DMS153 treated with DMSO at 0.1 percent for 48 hours (cell line): Measurements from ENCODE around the gene GLCE.
"Not testable (repeated sequence)": the region's sequence is repeated elsewhere in the genome, so short reads cannot be mapped to it uniquely, and the experiment has no call there.

ENCODE experiments used
- DNase-seq: peaks from one replicate; lab custom pipeline; 2025; ENCODE audit not compliant: unreplicated experiment; lab: John Stamatoyannopoulos, UW

Gene GLCE

GRCh38 chr15:69297642-69298353, 137.4 kb downstream of the GLCE start:
- no peak for DNase-seq

- DNase-seq, result no peak
These were observed 137.9 kb downstream of the GLCE start for GRCh38 chr15:69298354-69298696.

GRCh38 chr15:69298697-69299441, 138.4 kb downstream of the GLCE start, which contains the start of gene PAQR5:
PAQR5 (plus strand) TSS chr15:69298912; CDS start chr15:69360081, 61,169 bp downstream.
- DNase-seq, result no peak

DNA sequence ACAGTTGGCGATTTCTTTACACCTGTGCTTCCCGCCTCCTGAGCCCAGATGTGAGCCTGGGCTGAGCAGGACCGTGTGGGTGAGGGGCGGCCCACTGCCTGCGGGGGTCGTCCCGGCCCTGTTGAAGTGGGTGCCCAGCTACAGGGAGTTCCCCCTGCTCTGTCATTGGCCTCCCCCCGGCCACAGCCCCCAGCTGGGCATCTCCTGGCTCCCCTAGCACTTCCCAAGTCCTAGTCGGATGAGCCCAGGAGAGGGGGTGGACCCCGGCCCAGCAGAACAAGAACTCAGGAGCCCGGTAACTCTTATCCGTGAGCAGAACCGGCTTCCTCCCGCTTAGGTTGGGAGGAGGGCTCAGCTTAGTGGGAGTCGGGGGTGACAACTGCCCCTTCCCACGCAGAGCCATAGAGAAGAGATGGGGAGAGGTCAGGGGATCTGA, 139.0 kb downstream of the GLCE start:
- no peak for DNase-seq

DNA sequence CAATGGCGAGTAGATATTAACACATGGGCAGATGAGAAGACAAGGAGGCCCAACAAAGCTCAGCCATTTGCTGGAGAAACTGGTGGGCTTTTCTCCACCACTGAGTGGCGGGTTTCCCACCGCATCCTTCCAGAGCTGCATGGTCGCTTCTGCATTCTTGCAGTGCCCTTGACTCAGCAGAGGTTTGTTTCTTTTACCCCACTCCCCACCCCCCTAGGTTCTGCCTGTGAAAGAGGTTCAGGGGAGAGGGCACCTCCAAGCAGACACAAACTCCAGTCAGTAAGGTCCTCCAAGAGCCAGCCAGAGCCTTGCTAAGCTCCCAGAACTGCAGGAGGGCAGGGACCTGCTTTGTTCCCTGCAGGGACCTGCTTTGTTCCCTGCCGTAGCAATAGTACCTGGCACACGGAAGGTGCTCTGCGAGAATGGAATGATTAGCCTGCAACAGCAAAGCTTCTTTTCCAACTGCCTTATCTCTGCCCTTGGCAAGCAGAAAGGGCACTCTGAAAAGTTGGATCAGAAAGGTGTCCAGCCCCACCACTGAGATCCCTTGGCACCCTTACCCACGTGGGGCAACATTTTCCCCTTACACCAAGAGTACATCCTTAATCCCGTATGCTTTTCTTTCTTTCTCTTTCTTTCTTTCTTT, 139.6 kb downstream of the GLCE start:
- DNase-seq, result no peak

GRCh38 chr15:69301101-69301500, 140.7 kb downstream of the GLCE start:
- not testable (repeated sequence) for DNase-seq

- DNase-seq, result not testable (repeated sequence)
These were observed 141.7 kb downstream of the GLCE start for GRCh38 chr15:69302087-69302486.

DNA sequence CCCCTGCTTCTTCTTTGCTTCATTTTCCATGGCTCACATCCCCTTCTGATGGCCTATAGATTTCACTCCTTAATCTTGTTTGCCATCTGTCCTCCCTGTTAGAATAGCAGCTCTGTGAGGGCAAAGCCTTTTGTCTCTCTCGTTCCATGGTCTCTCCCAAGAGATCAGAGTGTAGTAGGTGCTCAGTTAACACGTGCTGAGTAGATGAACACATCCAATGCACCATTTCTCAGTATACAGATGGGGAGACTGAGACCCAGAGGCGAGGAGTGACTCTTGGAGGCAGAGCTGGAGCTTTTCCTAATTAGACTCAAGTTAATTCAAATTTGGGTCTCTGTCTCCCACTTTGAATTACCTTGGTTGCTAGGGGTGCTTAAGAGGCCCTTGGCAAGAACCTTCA, 142.5 kb downstream of the GLCE start:
- no peak for DNase-seq

DNA sequence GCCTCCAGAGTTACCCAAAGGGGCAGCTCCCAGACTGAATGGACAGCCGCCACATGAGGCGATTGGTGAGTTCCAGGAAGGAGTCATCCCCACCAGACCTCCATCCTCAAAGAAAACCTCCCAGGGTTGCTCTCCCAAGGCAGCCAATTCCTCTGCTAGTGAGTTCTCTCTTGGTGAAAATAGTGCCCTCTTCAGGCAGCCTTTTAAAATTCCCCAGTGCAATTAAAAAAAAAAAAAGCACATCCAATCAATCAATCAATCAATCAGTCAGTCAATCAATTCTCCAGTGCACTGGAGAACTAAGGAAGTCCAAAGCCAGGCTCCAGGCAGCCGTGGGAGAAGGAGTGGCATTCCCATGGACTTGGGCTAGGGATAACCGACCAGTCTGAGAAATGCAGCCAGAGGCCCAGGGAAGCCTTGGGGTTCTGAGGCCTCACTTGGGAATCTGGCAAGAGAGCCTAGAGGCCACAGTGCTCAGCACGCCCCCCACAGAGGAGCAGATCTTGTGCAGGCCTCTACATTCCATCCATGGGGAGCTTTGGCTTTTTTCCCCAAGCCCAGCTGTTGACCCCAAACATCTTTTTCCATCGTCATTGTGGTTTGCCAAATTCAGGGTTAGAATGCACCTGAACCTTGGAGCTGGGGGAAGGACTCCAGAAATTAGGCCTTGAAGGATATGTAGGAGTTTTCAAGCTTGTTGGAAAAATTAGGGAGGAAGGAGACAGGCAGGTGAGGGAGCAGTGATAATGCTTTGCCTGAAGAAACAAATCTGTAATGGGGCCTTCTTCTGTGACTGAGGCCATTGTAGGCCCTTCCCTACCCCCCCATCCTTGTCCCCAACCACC, 143.1 kb downstream of the GLCE start:
- DNase-seq, result no peak

DNA sequence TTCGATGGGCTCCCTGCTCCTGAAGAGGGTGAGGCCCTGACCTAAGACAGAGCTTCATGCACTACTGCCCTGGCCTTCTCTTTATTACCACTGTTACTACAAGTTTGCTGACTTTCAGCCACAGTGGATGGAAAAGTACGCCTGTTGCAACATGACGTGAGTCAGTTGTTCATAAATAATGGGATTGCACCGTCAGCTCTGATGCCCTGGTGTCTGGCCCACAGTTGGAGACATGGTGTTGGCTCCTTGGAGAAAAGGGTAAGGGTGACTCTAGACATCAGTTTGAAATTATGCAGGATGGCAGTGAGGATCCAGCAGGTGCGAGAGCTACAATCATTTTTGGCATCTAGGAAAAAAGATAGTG, 143.7 kb downstream of the GLCE start:
- no peak for DNase-seq

DNA sequence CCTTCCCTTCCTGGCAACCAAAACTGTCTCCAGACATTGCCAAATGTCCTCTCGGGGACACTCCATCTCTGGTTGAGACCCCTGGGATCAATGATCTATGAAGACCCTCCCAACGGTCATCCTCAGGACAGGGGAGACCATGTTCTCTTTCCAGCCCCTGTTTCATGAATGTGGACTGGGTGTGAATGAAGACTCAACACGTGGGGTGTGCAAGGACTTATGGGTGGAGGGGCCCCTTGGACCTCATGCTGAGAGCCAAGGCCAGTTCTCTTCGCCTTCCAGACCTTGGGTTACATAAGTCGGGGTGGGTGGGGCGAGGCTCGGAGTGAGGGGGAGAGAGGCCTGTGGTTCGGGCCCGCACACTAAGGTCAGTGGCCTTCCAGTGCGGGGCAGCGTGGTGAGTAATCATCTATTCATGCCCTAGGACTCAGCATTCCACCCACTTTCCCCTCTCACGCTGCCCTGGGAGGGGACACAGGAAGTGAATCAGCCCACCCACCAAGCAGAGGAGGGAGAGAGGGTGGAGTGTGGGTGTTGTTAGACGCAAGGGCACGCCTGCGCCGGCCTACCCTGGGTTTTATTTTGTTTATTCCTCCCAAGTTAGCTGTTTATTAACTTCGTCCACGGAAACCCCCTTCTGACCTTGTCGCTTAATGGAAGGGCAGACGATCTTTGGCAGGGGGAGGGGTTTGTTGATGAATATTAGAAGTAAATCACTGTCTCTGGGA, 144.9 kb downstream of the GLCE start:
- DNase-seq, result no peak

DNA sequence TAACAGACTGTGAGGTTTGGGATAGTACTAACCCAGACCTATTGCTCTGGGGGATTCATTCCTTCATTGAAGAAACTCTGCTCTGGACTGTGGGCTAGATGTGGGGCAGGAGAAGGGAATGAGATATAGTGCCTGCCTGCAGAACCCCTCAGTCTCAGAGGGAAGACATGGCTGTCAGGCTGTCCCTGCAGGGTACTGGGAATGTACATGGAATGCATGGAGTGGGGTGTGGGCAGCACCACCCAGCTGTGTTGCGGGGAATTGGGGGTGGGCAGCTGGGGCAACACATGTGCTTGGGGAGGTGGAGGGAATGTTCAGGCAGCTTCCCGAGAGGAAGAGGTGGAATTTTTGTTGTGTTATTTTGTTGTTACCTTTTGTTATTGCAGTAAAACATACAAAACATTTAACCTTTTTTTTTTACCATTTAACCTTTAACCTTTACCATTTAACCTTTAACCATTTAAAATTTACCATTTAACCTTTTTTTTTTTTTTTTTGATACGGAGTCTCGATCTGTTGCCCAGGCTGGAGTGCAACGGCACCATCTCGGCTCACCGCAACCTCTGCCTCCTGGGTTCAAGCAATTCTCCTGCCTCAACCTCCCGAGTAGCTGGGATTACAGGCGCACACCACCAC, 145.6 kb downstream of the GLCE start:
- no peak for DNase-seq

- DNase-seq, result no peak
These were observed 147.5 kb downstream of the GLCE start for GRCh38 chr15:69307939-69308338.

DNA sequence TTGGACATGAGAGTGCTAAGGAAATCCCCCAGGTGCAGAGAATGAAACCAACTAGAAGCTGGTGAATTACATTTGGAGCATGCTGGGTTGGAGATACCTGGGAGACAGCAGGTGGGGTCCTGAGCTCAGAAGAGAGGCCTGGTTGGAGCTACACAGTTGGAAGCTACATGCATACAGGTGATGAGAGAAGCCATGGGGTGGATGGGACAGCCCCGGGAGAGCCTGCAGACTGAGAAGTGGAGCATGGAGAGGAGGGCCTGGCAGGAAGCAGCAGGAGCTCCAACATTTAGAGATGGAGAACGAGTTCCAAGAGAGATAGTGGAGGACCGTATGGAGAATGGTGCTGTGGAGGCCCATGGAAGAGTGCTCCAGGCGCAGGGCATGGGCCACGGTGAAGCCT, 148.5 kb downstream of the GLCE start:
- no peak for DNase-seq

DNA sequence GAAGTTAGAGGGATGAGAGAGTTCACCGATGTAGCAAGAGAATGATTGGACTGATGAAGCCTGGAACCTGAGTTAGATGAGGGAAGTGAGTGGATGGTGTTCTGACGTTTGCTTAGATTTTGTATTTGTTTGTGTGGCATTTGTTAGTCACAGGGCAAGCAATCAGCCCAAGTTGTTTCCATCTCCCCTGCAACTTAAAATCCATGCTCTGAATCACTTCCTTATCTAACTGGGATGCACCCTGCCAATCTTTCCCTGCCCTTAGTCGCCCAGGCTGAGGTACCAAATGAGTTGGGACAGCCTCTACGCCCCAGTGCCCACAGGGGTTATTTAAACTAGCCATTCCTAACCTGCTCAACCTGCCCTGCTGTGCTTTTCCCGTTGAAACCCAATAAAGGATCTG, 150.9 kb downstream of the GLCE start:
- DNase-seq, result no peak

GRCh38 chr15:69313432-69314000, 153.1 kb downstream of the GLCE start:
- no peak for DNase-seq

DNA sequence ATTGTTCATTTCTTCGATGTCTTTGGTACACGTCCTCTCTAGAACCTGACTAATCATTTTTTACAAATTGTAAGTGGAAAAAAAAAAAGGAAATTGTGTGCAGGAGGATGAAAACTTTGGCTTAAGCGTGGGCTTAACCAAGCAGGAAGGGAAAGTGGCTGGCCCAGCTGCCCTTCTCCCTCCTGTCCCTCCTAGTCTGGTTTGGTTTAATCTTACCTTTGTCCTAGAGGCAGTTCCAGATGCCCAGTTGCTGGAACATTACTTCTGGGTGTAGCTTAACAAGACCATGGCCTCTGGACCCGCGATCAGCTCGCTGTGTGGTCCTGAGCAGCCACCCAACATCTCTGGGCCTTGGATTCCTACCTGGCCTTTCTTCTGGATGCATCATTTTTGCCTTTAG, 153.7 kb downstream of the GLCE start:
- no peak for DNase-seq

DNA sequence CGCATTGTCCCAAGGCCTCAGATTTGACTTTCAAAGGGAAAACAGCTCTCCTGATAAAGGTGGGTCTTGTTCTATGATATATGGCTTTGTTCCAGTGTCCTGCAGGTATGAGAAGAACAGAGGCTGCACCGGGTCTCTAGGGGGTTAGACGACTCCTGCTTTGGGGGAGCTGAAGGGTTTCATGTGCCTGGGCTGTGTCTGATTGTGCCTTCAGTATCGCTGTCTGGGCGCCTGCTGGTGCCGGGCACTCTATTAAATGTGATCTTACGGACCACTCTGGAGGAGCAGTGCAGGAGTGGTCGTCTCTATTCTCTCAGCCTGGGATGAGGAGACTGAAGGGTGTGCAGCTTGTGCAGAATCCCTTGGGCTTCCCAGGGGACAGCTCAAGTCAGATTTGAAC, 154.3 kb downstream of the GLCE start:
- no peak for DNase-seq

DNA sequence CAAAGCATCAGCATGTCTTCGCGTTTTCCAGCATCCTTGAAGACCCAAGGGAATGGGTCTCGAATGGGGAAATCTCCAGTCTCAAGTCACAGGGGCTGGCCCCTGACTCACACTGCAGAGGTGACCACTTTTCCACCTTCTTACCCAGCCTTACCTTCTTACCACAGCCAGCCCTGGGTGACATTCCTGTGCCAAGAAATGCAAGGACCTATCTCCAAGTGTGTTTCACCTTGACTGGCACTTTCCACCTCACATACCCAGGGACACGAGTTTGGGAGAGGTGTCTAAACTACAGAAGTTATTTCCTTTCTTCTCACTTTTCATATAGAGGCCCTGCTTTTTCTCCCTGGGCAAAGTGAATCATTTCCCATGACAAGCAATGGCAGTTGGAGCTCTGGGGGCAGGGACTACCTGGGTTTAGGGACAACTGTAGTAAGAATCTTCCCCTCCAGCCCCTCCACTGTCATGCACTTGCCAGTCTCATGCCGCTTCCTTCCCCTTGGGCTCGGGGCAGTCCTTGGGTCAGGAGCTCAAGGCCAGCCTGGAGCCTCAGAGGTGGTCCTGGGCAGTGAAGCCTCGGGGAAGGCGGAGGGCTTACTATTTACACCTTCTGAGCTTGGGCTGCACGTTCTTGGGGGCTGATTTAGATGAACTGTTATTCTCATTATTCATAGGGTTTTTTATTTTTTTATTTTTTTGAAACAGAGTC, 155.1 kb downstream of the GLCE start:
- DNase-seq, result no peak
